Kidney (tissue), 14 donors: ENCODE data around the gene PPCDC. TPM values are rescaled to one million over a fixed set of nuclear protein-coding genes. Genes with fewer than 3 reads are reported as not detected.

Experiments used
- DNase-seq, 5 donors: peaks; one replicate each; pipeline ENCODE4 v3.0.0-alpha.2; 2013 to 2020
- FAIRE-seq: peaks from 2 replicates; lab custom pipeline; 2012; peaks lifted over from hg19 to GRCh38; lab: Jason Lieb, UNC
- H3K27ac ChIP-seq, 2 donors: one replicate each; pipeline ENCODE4 v1.7.0; 2013; ENCODE audit warnings: low read depth in 2 of 2, low read length in 2 of 2, inconsistent platforms in 1 of 2
- H3K27me3 ChIP-seq: one replicate; pipeline ENCODE4 v1.7.1; 2013; ENCODE audit warnings: low read length, inconsistent platforms; ENCODE audit not compliant: control insufficient read depth, insufficient read depth
- H3K36me3 ChIP-seq, 3 donors: one replicate each; pipeline versions ENCODE4 v1.7.0 to v1.7.1; 2013; ENCODE audit warnings: low read length in 3 of 3, control low read depth in 1 of 3, inconsistent platforms in 1 of 3; ENCODE audit not compliant: insufficient read depth in 3 of 3, control insufficient read depth in 2 of 3
- H3K4me1 ChIP-seq, 3 donors: one replicate each; pipeline versions ENCODE4 v1.7.0 to v1.7.1; 2013; ENCODE audit warnings: low read length in 3 of 3, inconsistent platforms in 1 of 3, low read depth in 1 of 3; ENCODE audit not compliant: control insufficient read depth in 2 of 3, insufficient read depth in 2 of 3
- H3K4me3 ChIP-seq, 3 donors: one replicate each; pipeline versions ENCODE4 v1.7.0 to v1.8.1; 2013; ENCODE audit warnings: low read length in 3 of 3, control low read depth in 1 of 3, inconsistent platforms in 1 of 3
- H3K9ac ChIP-seq, 3 donors: one replicate each; pipeline versions ENCODE4 v1.7.0 to v1.7.1; 2013; ENCODE audit warnings: low read length in 3 of 3, control low read depth in 1 of 3, inconsistent platforms in 1 of 3
- H3K9me3 ChIP-seq, 3 donors: one replicate each; pipeline versions ENCODE4 v1.7.0 to v1.7.1; 2013; ENCODE audit warnings: low read length in 3 of 3, control low read depth in 1 of 3, inconsistent platforms in 1 of 3; ENCODE audit not compliant: control insufficient read depth in 2 of 3, insufficient read depth in 1 of 3
- CTCF ChIP-seq: IDR thresholded peaks from 3 replicates; pipeline ENCODE4 v1.5.1; 2012; ENCODE audit warnings: mild to moderate bottlenecking, moderate library complexity, borderline replicate concordance; ENCODE audit not compliant: insufficient read depth; ENCODE audit errors: extremely low read depth
- intact Hi-C: fragments of 100-400 bp; cut with DNase I; formaldehyde crosslinking; loops from one replicate; pipeline ENCODE4 v1.11.1; 2022
- polyA plus RNA-seq: library from polyadenylated mRNA; stranded (reverse); fragments of 350-450 nt; fragmentation: Illumina TruSeq; extraction: RNeasy Lipid Tissue Mini Kit (QIAGEN cat#74804); gene quantifications from one replicate; pipeline ENCODE4 v1.2.3, GENCODE V29; 2014; ENCODE audit warnings: low read depth, low replicate concordance; ENCODE audit not compliant: insufficient read depth
- total RNA-seq: library from RNA; stranded (reverse); fragmentation: NEBNext Ultra II Directional; extraction: Animal tissue kit (Norgen Biotek cat#: 25700); gene quantifications from one replicate; pipeline ENCODE4 v1.2.1, GENCODE V29; 2021
- donor health status: control.
- donor health status: control.
- donor health status: control.
- donor health status: control.
- donor health status: control.
- donor health status: DM: yes; HTN: yes; CAD: no.
- donor health status: Normal renal cell carcinoma (clear cell type).

PPCDC gene
- total and polyA plus RNA-seq, 2 donors from 2014 or later = 16.3 to 25.3 TPM

GRCh38 chr15:75021341-75021740 lies 2.0 kb upstream of the PPCDC start:
- Histone ChIP-seq H3K9me3 (no peaks in the 10 kb centered on the region), H3K4me1 (peaks cover 0 to 13% (median 5%) of the 10 kb centered on the region in 3 donors), H3K27ac (no peak overlapping the region), H3K36me3 (peaks cover 2 to 11% (median 4%) of the 10 kb centered on the region in 3 donors), H3K27me3 (no peaks in the 10 kb centered on the region), H3K9ac (no peak overlapping the region), H3K4me3 (no peak overlapping the region)
- DNase-seq = peak in 1 of 5 donors; percentile 53
- no peak for FAIRE-seq
- intact Hi-C loops = no loop called here
- TF ChIP-seq CTCF = no peak

GRCh38 chr15:75022783-75023180 lies 608 bp upstream of the PPCDC start:
- intact Hi-C loops = no loop called here
- no peaks in the 10 kb centered on the region for H3K27me3 ChIP-seq
- H3K9me3 ChIP-seq = no peaks in the 10 kb centered on the region
- no peak for FAIRE-seq
- no peak overlapping the region for H3K4me3 ChIP-seq
- peaks cover 0 to 1% (median 0%) of the 10 kb centered on the region in 3 donors for H3K36me3 ChIP-seq
- no peak overlapping the region for H3K9ac ChIP-seq
- H3K27ac ChIP-seq = no peak overlapping the region
- TF ChIP-seq CTCF = no peak
- DNase-seq = no peak
- peaks cover 0 to 13% (median 5%) of the 10 kb centered on the region in 3 donors for H3K4me1 ChIP-seq

- intact Hi-C loops = no loop called here
- no peaks in the 10 kb centered on the region for H3K36me3 ChIP-seq
- H3K27me3 ChIP-seq = no peaks in the 10 kb centered on the region
- peak overlapping the region; percentile 90 to 98 (median 96) for H3K4me3 ChIP-seq
- H3K9ac ChIP-seq = peak overlapping the region; percentile 94 to 98 (median 96)
- no peaks in the 10 kb centered on the region for H3K9me3 ChIP-seq
- peak overlapping the region; percentile 84 to 89 for H3K27ac ChIP-seq
- H3K4me1 ChIP-seq = peaks cover 0 to 14% (median 5%) of the 10 kb centered on the region in 3 donors
- no peak for FAIRE-seq
- DNase-seq = peak in 2 of 5 donors; percentile 15 to 31
- no peak for TF ChIP-seq CTCF
Measured at GRCh38 chr15:75023872-75024636, 664 bp downstream of the PPCDC start.
